Inflammatory macrophage treated with lipopolysaccharide for 4 hours (primary cell): ENCODE data around the gene PGLYRP3.

Source experiments
- DNase-seq: peaks from one replicate; pipeline ENCODE4 v3.0.0-alpha.2; 2020

PGLYRP3 gene

GRCh38 chr1:153251988-153252387 lies 60.8 kb downstream of the PGLYRP3 start:
- DNase-seq: no peak

GRCh38 chr1:153251562-153251961 lies 61.2 kb downstream of the PGLYRP3 start:
- DNase-seq: no peak

GRCh38 chr1:153251087-153251486 lies 61.7 kb downstream of the PGLYRP3 start:
- no peak for DNase-seq

- no peak for DNase-seq
Measured at GRCh38 chr1:153250166-153250565, 62.6 kb downstream of the PGLYRP3 start.

GRCh38 chr1:153248176-153248879 lies 64.4 kb downstream of the PGLYRP3 start:
- DNase-seq: no peak
